HepG2 (cell line): ENCODE data around the gene PPP2R5B. TPM values are rescaled to one million over a fixed set of nuclear protein-coding genes. Genes with fewer than 3 reads are reported as not detected.

ENCODE experiments used
- BCL6 ChIP-seq: IDR thresholded peaks from 2 replicates; pipeline ENCODE4 v1.6.1; 2016; ENCODE audit warnings: missing genetic modification reagents, missing compliant biosample characterization
- CENPT ChIP-seq: sonication (generic); formaldehyde crosslinking; IDR thresholded peaks from 2 replicates; pipeline ENCODE4 v1.8.0; 2022; ENCODE audit warnings: low read depth, mild to moderate bottlenecking, moderate library complexity, missing genetic modification reagents
- HMGA1 ChIP-seq: sonication (generic); formaldehyde crosslinking; conservative IDR thresholded peaks from 2 replicates; pipeline ENCODE4 v1.4.0; 2020; ENCODE audit warnings: missing genetic modification reagents
- MLXIP ChIP-seq: sonication (generic); formaldehyde crosslinking; IDR thresholded peaks from 2 replicates; pipeline ENCODE4 v1.9.0; 2021; ENCODE audit warnings: missing genetic modification reagents, borderline replicate concordance
- NAIF1 ChIP-seq: sonication (generic); formaldehyde crosslinking; IDR thresholded peaks from 2 replicates; pipeline ENCODE4 v1.5.0; 2020; ENCODE audit warnings: mild to moderate bottlenecking, missing genetic modification reagents, borderline replicate concordance
- NFYC ChIP-seq: IDR thresholded peaks from 2 replicates; pipeline ENCODE4 v1.6.1; 2016; ENCODE audit warnings: missing genetic modification reagents, missing compliant biosample characterization
- NPAS2 ChIP-seq: sonication (generic); formaldehyde crosslinking; IDR thresholded peaks from 2 replicates; pipeline ENCODE4 v1.8.0; 2022; ENCODE audit warnings: mild to moderate bottlenecking, missing genetic modification reagents, borderline replicate concordance
- PHF21A ChIP-seq: sonication (generic); formaldehyde crosslinking; IDR thresholded peaks from 2 replicates; pipeline ENCODE4 v1.5.0; 2020; ENCODE audit warnings: mild to moderate bottlenecking, missing genetic modification reagents
- RBM22 ChIP-seq: fragments of 200-400 bp; formaldehyde crosslinking; optimal IDR thresholded peaks from 2 replicates; pipeline ENCODE3; 2017; ENCODE audit warnings: mild to moderate bottlenecking, low read length, moderate library complexity
- ZFP37 ChIP-seq: sonication (generic); formaldehyde crosslinking; IDR thresholded peaks from 2 replicates; pipeline ENCODE4 v1.4.0; 2020; ENCODE audit warnings: missing genetic modification reagents, borderline replicate concordance
- ZNF407 ChIP-seq: sonication (generic); formaldehyde crosslinking; IDR thresholded peaks from one replicate; pipeline ENCODE4 v1.5.1; 2020; ENCODE audit warnings: mild to moderate bottlenecking, missing genetic modification reagents; ENCODE audit errors: not compliant biosample characterization
- ZNF746 ChIP-seq: sonication (generic); formaldehyde crosslinking; IDR thresholded peaks from 2 replicates; pipeline ENCODE4 v1.8.0; 2022; ENCODE audit warnings: mild to moderate bottlenecking, missing genetic modification reagents
- ZNF790 ChIP-seq: sonication (generic); formaldehyde crosslinking; IDR thresholded peaks from 2 replicates; pipeline ENCODE4 v1.8.0; 2022; ENCODE audit warnings: missing genetic modification reagents, mild to moderate bottlenecking, borderline replicate concordance
- ZNF816 ChIP-seq: sonication (generic); formaldehyde crosslinking; IDR thresholded peaks from 2 replicates; pipeline ENCODE4 v1.8.0; 2022; ENCODE audit warnings: missing genetic modification reagents, mild to moderate bottlenecking, borderline replicate concordance
- polyA plus RNA-seq, 8 experiments: library from polyadenylated mRNA; depleted of rRNA in 3 of 8; stranded (reverse) in 7 of 8; unstranded in 1 of 8; fragments of >200 nt; fragmentation: Illumina TruSeq in 4 of 8; extraction: Trizol in 4 of 8; gene quantifications; 2 replicates each; pipeline versions ENCODE4 v1.2.1 to v1.2.3, GENCODE V29; 2011 to 2016; ENCODE audit warnings: low read depth in 4 of 8, missing spikeins in 1 of 8, mixed read lengths in 1 of 8; ENCODE audit not compliant: insufficient read depth in 1 of 8
- total RNA-seq, 5 experiments: library from RNA; depleted of rRNA; stranded (reverse); fragments of >200 nt; fragmentation: Illumina TruSeq; extraction: Trizol; gene quantifications; 2 replicates each; pipeline ENCODE4 v1.2.3, GENCODE V29; 2016; ENCODE audit warnings: low read depth in 1 of 5
- TF ChIP-seq, protein P1 (sequence below): sonication (generic); formaldehyde crosslinking; IDR thresholded peaks from 2 replicates; pipeline ENCODE4 v1.4.0; 2020; ENCODE audit warnings: missing genetic modification reagents

The PPP2R5B gene
- total and polyA plus RNA-seq, 2 of the 13 experiments (the other 11 are each of a cell fraction or from before 2014, with no cell fraction given) = 2.3 to 8.3 TPM

DNA sequence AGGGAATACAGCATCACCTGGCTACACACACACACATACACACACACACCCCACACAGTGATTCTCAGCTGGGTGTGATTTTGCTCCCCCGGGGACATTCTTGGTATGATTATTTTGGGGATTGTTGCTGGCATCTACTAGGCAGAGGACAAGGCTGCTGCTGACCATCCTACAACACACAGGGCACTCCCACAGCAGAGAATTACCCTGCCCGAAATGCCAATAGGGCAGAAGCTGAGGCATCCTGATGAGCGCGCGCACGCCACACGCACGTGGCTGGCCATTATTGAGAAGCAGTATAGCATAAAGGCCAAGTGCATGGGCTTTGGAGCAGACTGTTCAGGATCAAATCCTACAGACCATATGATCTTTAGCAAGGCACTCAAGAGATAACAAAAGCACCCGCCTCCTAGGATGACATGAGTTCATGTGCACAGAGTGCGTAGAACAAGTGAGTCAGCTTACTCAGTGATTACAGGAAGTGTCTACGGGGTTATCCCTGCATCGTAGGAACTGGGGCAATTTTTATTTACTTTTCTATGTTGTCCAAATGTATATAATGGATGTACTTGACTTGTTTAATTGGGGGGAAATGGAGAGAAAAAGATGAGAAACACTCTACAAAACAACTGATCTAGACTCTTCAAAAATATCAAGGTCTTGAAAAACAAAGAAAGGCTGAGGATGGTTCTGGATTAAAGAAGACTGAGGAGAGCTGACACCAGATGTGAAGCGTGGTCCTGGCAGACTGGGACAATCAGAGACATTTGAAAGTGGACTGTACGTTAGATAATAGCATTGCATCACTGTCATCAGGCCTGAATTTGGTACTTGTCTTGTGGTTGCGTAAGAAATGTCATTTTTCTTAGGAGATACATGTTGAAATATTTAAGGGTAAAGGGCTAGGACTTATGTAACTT lies 38.9 kb upstream of the PPP2R5B start (continued):
- TF ChIP-seq ZNF407 (CRISPR knock-in tag) = no peak
- no peak for TF ChIP-seq HMGA1 (CRISPR knock-in tag)
- no peak for TF ChIP-seq ZFP37
- peak; percentile 81 for TF ChIP-seq BCL6 (CRISPR knock-in tag)
- TF ChIP-seq CENPT (CRISPR knock-in tag) = no peak
- no peak for TF ChIP-seq NFYC (CRISPR knock-in tag)
- TF ChIP-seq RBM22 = no peak
- peak; percentile 22; the same call in 1 of the 2 replicates for TF ChIP-seq PHF21A (CRISPR knock-in tag)
- TF ChIP-seq MLXIP = no peak
- TF ChIP-seq ZNF816 (CRISPR knock-in tag) = no peak
- no peak for TF ChIP-seq ZNF790 (CRISPR knock-in tag)
- TF ChIP-seq, protein P1, sequence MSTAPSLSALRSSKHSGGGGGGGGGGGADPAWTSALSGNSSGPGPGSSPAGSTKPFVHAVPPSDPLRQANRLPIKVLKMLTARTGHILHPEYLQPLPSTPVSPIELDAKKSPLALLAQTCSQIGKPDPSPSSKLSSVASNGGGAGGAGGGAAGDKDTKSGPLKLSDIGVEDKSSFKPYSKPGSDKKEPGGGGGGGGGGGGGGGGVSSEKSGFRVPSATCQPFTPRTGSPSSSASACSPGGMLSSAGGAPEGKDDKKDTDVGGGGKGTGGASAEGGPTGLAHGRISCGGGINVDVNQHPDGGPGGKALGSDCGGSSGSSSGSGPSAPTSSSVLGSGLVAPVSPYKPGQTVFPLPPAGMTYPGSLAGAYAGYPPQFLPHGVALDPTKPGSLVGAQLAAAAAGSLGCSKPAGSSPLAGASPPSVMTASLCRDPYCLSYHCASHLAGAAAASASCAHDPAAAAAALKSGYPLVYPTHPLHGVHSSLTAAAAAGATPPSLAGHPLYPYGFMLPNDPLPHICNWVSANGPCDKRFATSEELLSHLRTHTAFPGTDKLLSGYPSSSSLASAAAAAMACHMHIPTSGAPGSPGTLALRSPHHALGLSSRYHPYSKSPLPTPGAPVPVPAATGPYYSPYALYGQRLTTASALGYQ (CRISPR knock-in tag) = no peak
- no peak for TF ChIP-seq ZNF746 (CRISPR knock-in tag)
- TF ChIP-seq NAIF1 = peak; percentile 56; the same call in 1 of the 2 replicates
- no peak for TF ChIP-seq NPAS2 (CRISPR knock-in tag)
